ENCODE results near the gene CCDC40. TPM values are rescaled to one million over a fixed set of nuclear protein-coding genes. Genes with fewer than 3 reads are reported as not detected.

Gene CCDC40
- total and polyA plus RNA-seq, 10 donors, result 0.30 to 8.3 (median 2.3) TPM

DNA sequence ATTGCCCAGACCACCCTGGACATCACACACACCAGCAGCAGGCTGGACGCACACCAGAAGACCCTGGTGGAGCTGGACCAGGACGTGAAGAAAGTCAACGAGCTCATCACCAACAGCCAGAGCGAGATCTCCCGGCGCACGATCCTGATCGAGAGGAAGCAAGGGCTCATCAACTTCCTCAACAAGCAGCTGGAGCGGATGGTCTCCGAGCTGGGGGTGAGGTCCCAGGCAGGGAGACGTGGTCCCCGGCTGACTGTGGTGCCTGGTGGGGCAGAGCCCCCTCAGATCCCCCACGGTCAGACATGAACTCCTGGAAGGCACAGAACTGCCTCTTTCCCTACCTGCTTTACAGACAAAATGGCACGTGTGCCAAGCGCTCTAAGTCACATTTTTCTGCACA lies 48.3 kb downstream of the CCDC40 start:
- intact Hi-C loops (cut with DNase I; ENCODE audit: low total_unique reads), result no loop called here
- no peak overlapping the region for H3K27ac ChIP-seq

GRCh38 chr17:80086081-80086480 lies 49.6 kb downstream of the CCDC40 start:
- TF ChIP-seq POLR2A (IDR thresholded peaks at IDR 0.05), result no peak
- no peak for TF ChIP-seq POLR2AphosphoS5 (IDR thresholded peaks at IDR 0.05)
- TF ChIP-seq, protein P1, sequence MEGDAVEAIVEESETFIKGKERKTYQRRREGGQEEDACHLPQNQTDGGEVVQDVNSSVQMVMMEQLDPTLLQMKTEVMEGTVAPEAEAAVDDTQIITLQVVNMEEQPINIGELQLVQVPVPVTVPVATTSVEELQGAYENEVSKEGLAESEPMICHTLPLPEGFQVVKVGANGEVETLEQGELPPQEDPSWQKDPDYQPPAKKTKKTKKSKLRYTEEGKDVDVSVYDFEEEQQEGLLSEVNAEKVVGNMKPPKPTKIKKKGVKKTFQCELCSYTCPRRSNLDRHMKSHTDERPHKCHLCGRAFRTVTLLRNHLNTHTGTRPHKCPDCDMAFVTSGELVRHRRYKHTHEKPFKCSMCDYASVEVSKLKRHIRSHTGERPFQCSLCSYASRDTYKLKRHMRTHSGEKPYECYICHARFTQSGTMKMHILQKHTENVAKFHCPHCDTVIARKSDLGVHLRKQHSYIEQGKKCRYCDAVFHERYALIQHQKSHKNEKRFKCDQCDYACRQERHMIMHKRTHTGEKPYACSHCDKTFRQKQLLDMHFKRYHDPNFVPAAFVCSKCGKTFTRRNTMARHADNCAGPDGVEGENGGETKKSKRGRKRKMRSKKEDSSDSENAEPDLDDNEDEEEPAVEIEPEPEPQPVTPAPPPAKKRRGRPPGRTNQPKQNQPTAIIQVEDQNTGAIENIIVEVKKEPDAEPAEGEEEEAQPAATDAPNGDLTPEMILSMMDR (IDR thresholded peaks at IDR 0.05 in 8 of 11, conservative IDR thresholded peaks at IDR 0.05 in 3 of 11), result no peak
- Histone ChIP-seq H3K36me3 (no peaks in the 10 kb centered on the region), H3K27me3 (replicated peaks in 1 of 7) (peaks cover 0 to 21% (median 0%) of the 10 kb centered on the region in 7 donors), H3K27ac (no peak overlapping the region), H3K9me3 (no peaks in the 10 kb centered on the region), H3K4me3 (no peak overlapping the region), H3K4me1 (peaks cover 0 to 10% (median 6%) of the 10 kb centered on the region in 6 donors)
- intact Hi-C loops (cut with DNase I; ENCODE audit: low total_unique reads), result no loop called here
- no peak for DNase-seq
- 82 to 91% (median 84%) methylated on average over 17 of the region's 17 CpGs for WGBS, 5 donors

More for the DNA sequence above, 48.3 kb downstream of the CCDC40 start:
- no peak overlapping the region for H3K4me3 ChIP-seq
- 74 to 84% (median 82%) methylated on average over 15 of the region's 15 CpGs for WGBS, 5 donors
- H3K36me3 ChIP-seq, result no peaks in the 10 kb centered on the region
- peaks cover 0 to 21% (median 0%) of the 10 kb centered on the region in 7 donors for H3K27me3 ChIP-seq (replicated peaks in 1 of 7)
- H3K4me1 ChIP-seq, result peaks cover 0 to 10% (median 6%) of the 10 kb centered on the region in 6 donors
- H3K9me3 ChIP-seq, result no peaks in the 10 kb centered on the region
- no peak for DNase-seq
- TF ChIP-seq POLR2AphosphoS5 (IDR thresholded peaks at IDR 0.05), result no peak
- TF ChIP-seq, protein P1 (IDR thresholded peaks at IDR 0.05 in 8 of 11, conservative IDR thresholded peaks at IDR 0.05 in 3 of 11), result no peak
- TF ChIP-seq POLR2A (IDR thresholded peaks at IDR 0.05), result no peak

- peaks cover 0 to 21% (median 0%) of the 10 kb centered on the region in 7 donors for H3K27me3 ChIP-seq (replicated peaks in 1 of 7)
- intact Hi-C loops (cut with DNase I; ENCODE audit: low total_unique reads), result no loop called here
- H3K4me3 ChIP-seq, result no peak overlapping the region
- 78 to 93% (median 85%) methylated on average over 6 to 11 of the region's 11 CpGs for WGBS, 5 donors
- no peak overlapping the region for H3K27ac ChIP-seq
- DNase-seq, result no peak
- no peaks in the 10 kb centered on the region for H3K9me3 ChIP-seq
- TF ChIP-seq, protein P1 (IDR thresholded peaks at IDR 0.05 in 8 of 11, conservative IDR thresholded peaks at IDR 0.05 in 3 of 11), result no peak
- TF ChIP-seq POLR2AphosphoS5 (IDR thresholded peaks at IDR 0.05) (no peak), POLR2A (IDR thresholded peaks at IDR 0.05) (no peak)
- H3K36me3 ChIP-seq, result no peaks in the 10 kb centered on the region
- H3K4me1 ChIP-seq, result peaks cover 0 to 11% (median 6%) of the 10 kb centered on the region in 6 donors
Observed at GRCh38 chr17:80086616-80087015, 50.2 kb downstream of the CCDC40 start.

- H3K4me3 ChIP-seq, result no peak overlapping the region
- H3K27me3 ChIP-seq (replicated peaks in 1 of 7), result peaks cover 0 to 21% (median 0%) of the 10 kb centered on the region in 7 donors
- H3K4me1 ChIP-seq, result peaks cover 0 to 18% (median 3%) of the 10 kb centered on the region in 6 donors
- H3K36me3 ChIP-seq, result no peaks in the 10 kb centered on the region
- intact Hi-C loops (cut with DNase I; ENCODE audit: low total_unique reads), result no loop called here
- no peaks in the 10 kb centered on the region for H3K9me3 ChIP-seq
- 82 to 90% (median 83%) methylated on average over 30 to 34 of the region's 34 CpGs for WGBS, 5 donors
- no peak for DNase-seq
- H3K27ac ChIP-seq, result no peak overlapping the region
- TF ChIP-seq POLR2AphosphoS5 (IDR thresholded peaks at IDR 0.05), result no peak
- no peak for TF ChIP-seq POLR2A (IDR thresholded peaks at IDR 0.05)
- TF ChIP-seq, protein P1 (IDR thresholded peaks at IDR 0.05 in 8 of 11, conservative IDR thresholded peaks at IDR 0.05 in 3 of 11), result no peak
Observed at GRCh38 chr17:80087346-80088265, 51.2 kb downstream of the CCDC40 start.

Data from spleen (tissue), 11 donors.